ENCODE results near the gene ZPBP2.
"Not testable (repeated sequence)": the region's sequence is repeated elsewhere in the genome, so short reads cannot be mapped to it uniquely, and the experiment has no call there.

Gene ZPBP2

GRCh38 chr17:39902027-39902426, 34.0 kb downstream of the ZPBP2 start:
- POLR2A ChIA-PET: not testable (repeated sequence)

GRCh38 chr17:39903158-39903884, 35.3 kb downstream of the ZPBP2 start:
- POLR2A ChIA-PET: no interaction called here
- H3K4me1 ChIP-seq (ENCODE audit: control insufficient read depth, insufficient read depth, low read length): no peaks in the 10 kb centered on the region
- H3K27ac ChIP-seq (ENCODE audit: extremely low read depth, low read depth, low read length): no peak overlapping the region
- H3K36me3 ChIP-seq (ENCODE audit: control insufficient read depth in 2 of 2, insufficient read depth in 1 of 2, low read length in 2 of 2): peaks cover 0 to 13% of the 10 kb centered on the region in 2 experiments; a peak in 2 of 3 replicates
- no peaks in the 10 kb centered on the region for H3K9me3 ChIP-seq (ENCODE audit: control insufficient read depth, insufficient read depth, low read depth, low read length)
- CTCF ChIA-PET: no interaction called here
- TF ChIP-seq BCL11B (tag by site-specific recombination; IDR thresholded peaks at IDR 0.05; ENCODE audit: low read depth) (no peak), ZBTB49 (tag by site-specific recombination; IDR thresholded peaks at IDR 0.05; ENCODE audit: low read depth) (no peak), ZSCAN4 (tag by site-specific recombination; IDR thresholded peaks at IDR 0.05) (no peak), ZNF585B (tag by site-specific recombination; IDR thresholded peaks at IDR 0.05) (no peak), SP7 (tag by site-specific recombination; IDR thresholded peaks at IDR 0.05) (no peak), BCL6B (tag by site-specific recombination; IDR thresholded peaks at IDR 0.05) (no peak), ZNF391 (tag by site-specific recombination; IDR thresholded peaks at IDR 0.05; ENCODE audit: borderline replicate concordance, low read depth) (no peak), ZNF274 (IDR thresholded peaks at IDR 0.05; ENCODE audit: low read length) (no peak), ZNF274 (tag by site-specific recombination; IDR thresholded peaks at IDR 0.05; ENCODE audit: borderline replicate concordance) (no peak)
- H3K4me3 ChIP-seq (ENCODE audit: low read depth, low read length): no peak overlapping the region

More at GRCh38 chr17:39902027-39902426, 34.0 kb downstream of the ZPBP2 start:
- CTCF ChIA-PET: interaction anchor here (0.7 kb wide), 1 partner anchor 11 kb away, joined by 3 read pairs; no protein-coding TSS in a partner anchor
- H3K4me1 ChIP-seq (ENCODE audit: control insufficient read depth, insufficient read depth, low read length); H3K4me3 ChIP-seq (ENCODE audit: low read depth, low read length); H3K9me3 ChIP-seq (ENCODE audit: control insufficient read depth, insufficient read depth, low read depth, low read length); H3K27ac ChIP-seq (ENCODE audit: extremely low read depth, low read depth, low read length); H3K36me3 ChIP-seq (ENCODE audit: control insufficient read depth in 2 of 2, insufficient read depth in 1 of 2, low read length in 2 of 2): not testable (repeated sequence)

GRCh38 chr17:39904990-39905288, 36.9 kb downstream of the ZPBP2 start:
- POLR2A ChIA-PET: interaction anchor here (0.6 kb wide), 1 partner anchor 22 kb away, joined by 5 read pairs; the partner anchor contains the start of genes LRRC3C and ORMDL3
- Histone ChIP-seq H3K9me3 (ENCODE audit: control insufficient read depth, insufficient read depth, low read depth, low read length) (no peaks in the 10 kb centered on the region), H3K27ac (ENCODE audit: extremely low read depth, low read depth, low read length) (no peak overlapping the region), H3K4me1 (ENCODE audit: control insufficient read depth, insufficient read depth, low read length) (no peaks in the 10 kb centered on the region), H3K4me3 (ENCODE audit: low read depth, low read length) (no peak overlapping the region), H3K36me3 (ENCODE audit: control insufficient read depth in 2 of 2, insufficient read depth in 1 of 2, low read length in 2 of 2) (peaks cover 3 to 22% of the 10 kb centered on the region in 2 experiments; a peak in 2 of 3 replicates)
- CTCF ChIA-PET: interaction anchor here (0.6 to 1.0 kb wide), 2 partner anchors 30 to 251 kb away, joined by 5 to 6 read pairs; no protein-coding TSS in a partner anchor
- TF ChIP-seq MYNN (tag by site-specific recombination; IDR thresholded peaks at IDR 0.05; ENCODE audit: borderline replicate concordance) (no peak), ZNF629 (tag by site-specific recombination; IDR thresholded peaks at IDR 0.05) (no peak), ZNF692 (tag by site-specific recombination; IDR thresholded peaks at IDR 0.05) (no peak)
